GM12878 (cell line): Measurements from ENCODE around the gene LMX1B.

Experiments used
- CEBPB ChIP-seq, 2 experiments: fragments of 150-350 bp in 1 of 2; IDR thresholded peaks; 2 replicates each; pipeline ENCODE4 v1.6.1; 2012 to 2014; ENCODE audit warnings: low read depth in 2 of 2, low read length in 2 of 2, borderline replicate concordance in 1 of 2, inconsistent platforms in 1 of 2
- CTCF ChIP-seq, 3 experiments: IDR thresholded peaks in 2 of 3; conservative IDR thresholded peaks in 1 of 3; 2 replicates each; pipeline ENCODE4 v1.5.1; 2011; ENCODE audit warnings: low read depth in 3 of 3, low read length in 3 of 3, mild to moderate bottlenecking in 3 of 3, control low read depth in 2 of 3, moderate library complexity in 2 of 3, inconsistent platforms in 1 of 3, mixed read lengths in 1 of 3; ENCODE audit not compliant: control insufficient read depth in 2 of 3, insufficient read depth in 1 of 3; ENCODE audit errors: extremely low read depth in 1 of 3
- DPF2 ChIP-seq: fragments of 450-650 bp; IDR thresholded peaks from 2 replicates; pipeline ENCODE4 v1.6.1; 2017; ENCODE audit warnings: mild to moderate bottlenecking
- EP300 ChIP-seq, 2 experiments: fragments of 150-350 bp in 1 of 2; IDR thresholded peaks; 2 replicates each; pipeline ENCODE4 v1.6.1; 2011 to 2012; ENCODE audit warnings: low read depth in 2 of 2, low read length in 2 of 2, borderline replicate concordance in 1 of 2, improper control_type of control experiment in 1 of 2, inconsistent platforms in 1 of 2; ENCODE audit not compliant: control insufficient read depth in 1 of 2
- EZH2 ChIP-seq: IDR thresholded peaks from 2 replicates; pipeline ENCODE4 v1.6.1; 2012; ENCODE audit warnings: low read depth, mild to moderate bottlenecking, control low read depth, inconsistent platforms, low read length, borderline replicate concordance; ENCODE audit not compliant: control insufficient read depth
- FOS ChIP-seq: IDR thresholded peaks from 3 replicates; pipeline ENCODE4 v1.6.1; 2011; ENCODE audit warnings: borderline replicate concordance; ENCODE audit not compliant: insufficient read length; ENCODE audit errors: extremely low read depth
- MEF2A ChIP-seq: IDR thresholded peaks from 2 replicates; pipeline ENCODE4 v1.6.1; 2011; ENCODE audit warnings: low read depth, mild to moderate bottlenecking, low read length, moderate library complexity; ENCODE audit not compliant: insufficient read depth
- YY1 ChIP-seq: IDR thresholded peaks from 2 replicates; pipeline ENCODE4 v1.6.1; 2011; ENCODE audit warnings: low read depth, mild to moderate bottlenecking, low read length

DNA sequence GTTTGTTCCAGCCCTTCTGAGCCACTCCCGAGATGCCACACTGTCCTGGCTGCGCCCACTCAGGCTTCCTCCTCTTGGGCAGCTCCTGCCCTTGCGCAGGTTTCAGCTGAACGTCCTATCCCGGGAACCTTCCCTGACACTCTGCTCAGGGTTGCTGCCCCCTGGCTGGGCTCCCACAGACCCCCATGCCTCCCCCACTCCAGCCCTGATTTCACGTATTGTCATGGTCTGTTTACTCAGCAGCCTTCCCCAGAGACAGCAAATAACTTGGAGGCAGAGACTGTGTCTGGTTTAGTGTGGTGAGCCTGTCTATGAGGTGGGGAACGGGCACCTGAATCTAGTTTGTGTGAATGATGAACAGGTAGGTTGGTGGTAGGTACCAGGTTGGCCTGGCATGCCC lies 40.4 kb downstream of the LMX1B start:
- TF ChIP-seq CTCF (IDR thresholded peaks at IDR 0.05 in 2 of 3, conservative IDR thresholded peaks at IDR 0.05 in 1 of 3; ENCODE audit: control insufficient read depth in 2 of 3, extremely low read depth in 1 of 3, insufficient read depth in 1 of 3, low read depth in 3 of 3, low read length in 3 of 3) (no peak), MEF2A (no peak), FOS (no peak), DPF2 (no peak), CEBPB (IDR thresholded peaks at IDR 0.05; ENCODE audit: borderline replicate concordance in 1 of 2, low read depth in 2 of 2, low read length in 2 of 2) (no peak), EZH2 (no peak), EP300 (IDR thresholded peaks at IDR 0.05; ENCODE audit: borderline replicate concordance in 1 of 2, control insufficient read depth in 1 of 2, low read depth in 2 of 2, low read length in 2 of 2) (no peak), YY1 (no peak)
